Measurements from ENCODE around the gene EFEMP1.

- no peak for TF ChIP-seq GABPA (IDR thresholded peaks at IDR 0.05; ENCODE audit: low read depth)
- TF ChIP-seq CTCF (IDR thresholded peaks at IDR 0.05): no peak
- TF ChIP-seq FOXM1 (IDR thresholded peaks at IDR 0.05; ENCODE audit: low read depth): no peak
- no peak for TF ChIP-seq RFX5 (IDR thresholded peaks at IDR 0.05; ENCODE audit: low read length)
- no peak for TF ChIP-seq TEAD4 (IDR thresholded peaks at IDR 0.05; ENCODE audit: borderline replicate concordance, insufficient read depth)
- TF ChIP-seq EZH2phosphoT487 (IDR thresholded peaks at IDR 0.05; ENCODE audit: borderline replicate concordance, low read depth): no peak
- no peak for TF ChIP-seq REST (IDR thresholded peaks at IDR 0.05; ENCODE audit: low read depth, low read length)
- TF ChIP-seq IRF3 (IDR thresholded peaks at IDR 0.05; ENCODE audit: low read depth, low read length): no peak
- no peak for TF ChIP-seq TAF1 (IDR thresholded peaks at IDR 0.05; ENCODE audit: borderline replicate concordance, low read depth, low read length)
Observed at GRCh38 chr2:55917117-55917516, 6.5 kb downstream of the EFEMP1 start.

All from SK-N-SH (cell line).